HG03280 (cell line): Measurements from ENCODE around the gene GSDME.
A peak's percentile ranks its signal among the peaks of the same experiment; 100 is the strongest.

ENCODE experiments used
- ATAC-seq: cut with Tn5 transposase; IDR thresholded peaks from one replicate; pipeline ENCODE4 v1.9.1; 2021; ENCODE audit warnings: mild to moderate bottlenecking, moderate library complexity; ENCODE audit not compliant: unreplicated experiment

Gene GSDME

DNA sequence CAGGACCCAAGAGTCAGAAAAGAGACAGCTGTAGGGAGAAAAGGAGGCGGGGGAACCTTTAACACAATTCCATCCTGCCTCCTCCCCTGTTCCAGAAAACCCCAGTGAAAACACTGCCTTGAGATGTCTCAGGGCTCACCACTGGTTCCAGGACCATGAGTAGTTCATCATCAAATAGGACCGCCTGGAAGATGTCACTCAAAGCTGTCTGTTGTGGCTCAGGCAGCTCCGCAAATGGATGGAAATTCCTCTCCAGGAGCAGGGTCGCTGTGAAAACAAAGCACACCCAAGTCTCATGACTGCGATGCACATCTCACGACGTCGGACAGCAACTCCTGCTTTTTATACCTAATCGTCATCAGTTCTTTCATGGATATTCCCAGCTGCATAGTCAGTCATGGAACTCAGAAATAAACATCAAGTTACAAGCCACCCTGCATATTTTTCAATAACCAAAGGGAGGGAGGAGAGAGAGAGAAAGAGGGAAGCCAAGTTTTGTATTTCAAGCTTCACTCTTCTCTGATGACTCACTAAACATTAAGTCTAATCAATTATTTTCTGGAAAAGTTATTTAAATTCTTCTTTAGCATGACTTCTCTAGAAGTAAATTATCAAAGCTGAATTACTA, 49.2 kb downstream of the GSDME start:
- ATAC-seq = no peak

DNA sequence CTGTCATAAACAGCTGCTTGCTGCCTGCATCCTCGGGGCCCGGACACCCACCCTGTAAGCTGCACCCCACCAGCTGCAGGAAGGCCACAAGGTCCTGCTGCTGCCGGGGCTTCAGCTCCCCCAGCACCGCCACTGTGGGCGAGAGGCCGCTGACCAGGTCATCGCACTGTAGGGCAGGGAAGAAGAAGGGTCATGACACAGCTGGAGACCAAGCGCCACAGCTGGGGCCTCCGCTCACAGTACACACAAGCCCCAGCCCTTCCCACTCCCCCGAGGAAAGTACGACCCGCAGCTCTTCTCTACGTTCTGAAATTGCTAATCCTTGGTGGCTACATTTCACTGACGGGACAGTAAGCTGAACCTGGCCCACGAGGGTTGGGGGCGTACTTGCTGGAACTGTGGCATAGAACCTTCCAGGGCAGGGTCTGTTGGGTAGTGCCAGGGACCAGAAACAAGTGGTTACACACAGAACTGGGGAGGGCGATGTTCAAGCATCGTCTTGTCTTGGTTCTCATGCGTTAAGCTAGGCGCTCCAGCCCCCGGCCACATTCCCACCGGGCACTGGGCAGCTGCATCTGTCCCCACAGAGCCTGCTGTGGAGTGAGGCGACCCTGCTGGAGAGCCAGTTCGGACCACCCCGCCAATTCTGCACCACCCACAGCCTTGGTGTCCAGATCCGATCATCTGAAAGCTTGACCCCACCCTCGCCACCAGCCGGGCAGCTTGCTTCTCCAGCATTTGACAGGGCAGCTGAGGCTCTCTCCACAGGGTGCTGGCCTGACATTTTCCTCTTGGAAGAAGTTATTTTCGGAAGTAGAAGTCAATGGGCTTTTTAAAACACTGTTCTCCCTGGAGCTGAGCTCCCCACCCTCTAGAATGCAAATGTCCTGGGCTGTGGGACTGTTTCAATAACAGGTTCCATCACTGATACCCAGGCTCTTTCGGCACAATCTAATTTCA, 50.8 kb downstream of the GSDME start:
- ATAC-seq = no peak

GRCh38 chr7:24705461-24705954, 51.8 kb downstream of the GSDME start:
- ATAC-seq = no peak

DNA sequence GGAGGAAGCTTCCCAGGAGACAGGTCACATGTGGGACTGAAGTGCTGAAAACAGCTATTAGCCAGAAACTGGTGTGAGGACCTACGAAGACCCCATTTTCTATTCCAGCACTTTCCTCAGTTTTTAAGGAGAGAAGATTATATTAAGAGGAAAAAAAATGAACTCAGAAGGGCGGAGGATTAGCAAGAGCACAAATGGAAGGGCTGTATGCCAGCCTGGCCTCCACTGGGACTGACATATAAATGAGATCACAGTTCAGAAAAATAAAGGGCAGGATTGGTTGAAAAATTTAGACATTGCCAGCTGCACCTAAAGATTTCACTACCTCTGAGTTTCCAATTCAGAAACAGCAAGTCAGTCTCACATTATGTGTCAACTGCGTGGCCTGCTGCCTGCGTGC, 53.0 kb downstream of the GSDME start:
- no peak for ATAC-seq

- ATAC-seq = no peak
Measured at GRCh38 chr7:24703296-24703695, 54.0 kb downstream of the GSDME start.

GRCh38 chr7:24702755-24703154, 54.5 kb downstream of the GSDME start:
- ATAC-seq = no peak

DNA sequence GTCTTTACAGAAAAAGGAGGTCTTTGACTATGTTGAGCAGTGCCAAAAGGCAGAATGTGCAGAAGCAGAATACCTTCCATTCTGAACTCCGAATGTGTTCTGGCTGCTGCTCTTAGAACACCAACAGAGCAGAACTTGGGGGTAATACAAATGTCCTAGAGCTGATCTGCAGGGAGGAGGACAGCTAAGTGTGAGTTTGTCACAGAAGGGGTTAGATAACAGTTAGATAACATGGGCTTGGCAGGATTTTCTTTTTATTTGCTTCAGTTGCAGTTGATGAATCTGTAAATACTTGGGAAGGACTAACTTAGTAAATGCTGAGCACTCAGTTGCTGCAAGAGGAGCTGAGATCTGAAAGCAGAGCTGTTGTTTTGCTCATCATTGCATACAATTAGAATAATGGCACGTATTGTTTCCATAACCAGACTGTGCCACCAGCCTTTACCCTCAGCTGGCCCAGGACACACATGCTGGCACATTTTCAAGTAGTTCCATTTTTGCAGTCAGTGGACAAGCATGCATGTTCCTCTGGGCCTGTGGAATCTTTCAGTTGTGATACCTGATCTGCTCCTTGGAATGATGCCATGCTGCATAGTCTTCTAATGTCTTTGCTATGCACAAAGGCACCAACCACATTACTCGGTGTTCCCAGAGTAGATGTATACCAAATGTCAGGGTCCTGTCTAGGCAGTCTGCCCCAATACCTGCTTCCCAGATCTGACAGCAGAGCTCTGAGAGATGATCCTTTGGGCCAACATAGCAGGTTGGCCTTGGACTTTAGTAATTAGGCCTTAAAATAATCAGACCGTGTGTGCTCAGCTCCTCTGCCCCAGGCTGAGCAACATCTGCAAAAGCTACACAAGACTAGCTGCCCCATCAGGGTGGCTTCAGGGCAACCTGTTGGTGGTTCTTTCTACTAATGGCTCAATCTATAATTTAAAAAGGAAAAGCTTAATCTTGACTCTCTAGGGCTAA, 55.7 kb downstream of the GSDME start:
- ATAC-seq = no peak

DNA sequence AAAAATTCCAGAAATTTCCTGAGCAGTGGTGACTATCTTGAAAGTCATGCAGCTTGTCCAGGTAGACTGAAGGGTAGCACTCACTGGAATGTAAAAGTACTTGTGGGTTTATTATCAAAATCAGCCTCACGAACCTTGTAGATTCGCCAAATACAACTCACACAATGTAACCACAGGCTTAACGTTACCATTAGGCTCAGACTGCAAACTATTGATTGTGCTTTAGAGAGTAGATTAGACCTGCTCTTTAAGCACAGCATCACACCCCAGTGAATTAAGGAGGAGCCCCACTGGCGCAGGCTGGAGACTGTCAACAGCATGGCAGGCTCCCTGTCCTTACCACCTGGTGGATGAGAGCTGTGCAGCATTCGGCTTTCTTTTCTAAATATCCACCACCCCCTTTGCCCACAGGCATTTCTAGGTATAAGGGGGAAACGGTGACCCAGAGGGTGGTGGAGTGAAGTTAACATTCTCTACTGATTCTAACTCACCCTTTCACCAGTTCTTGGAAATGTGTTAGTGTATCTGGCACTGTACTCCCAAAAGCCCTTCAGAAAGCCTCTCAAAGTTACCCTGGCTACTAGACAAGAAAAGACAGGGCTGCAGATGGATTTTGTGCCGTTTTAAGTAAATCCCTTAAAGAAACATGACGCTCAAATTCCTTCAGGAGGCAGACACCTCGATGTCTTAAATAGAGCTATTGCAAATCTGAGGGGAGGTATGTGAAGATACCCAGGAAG, 56.6 kb downstream of the GSDME start:
- no peak for ATAC-seq

DNA sequence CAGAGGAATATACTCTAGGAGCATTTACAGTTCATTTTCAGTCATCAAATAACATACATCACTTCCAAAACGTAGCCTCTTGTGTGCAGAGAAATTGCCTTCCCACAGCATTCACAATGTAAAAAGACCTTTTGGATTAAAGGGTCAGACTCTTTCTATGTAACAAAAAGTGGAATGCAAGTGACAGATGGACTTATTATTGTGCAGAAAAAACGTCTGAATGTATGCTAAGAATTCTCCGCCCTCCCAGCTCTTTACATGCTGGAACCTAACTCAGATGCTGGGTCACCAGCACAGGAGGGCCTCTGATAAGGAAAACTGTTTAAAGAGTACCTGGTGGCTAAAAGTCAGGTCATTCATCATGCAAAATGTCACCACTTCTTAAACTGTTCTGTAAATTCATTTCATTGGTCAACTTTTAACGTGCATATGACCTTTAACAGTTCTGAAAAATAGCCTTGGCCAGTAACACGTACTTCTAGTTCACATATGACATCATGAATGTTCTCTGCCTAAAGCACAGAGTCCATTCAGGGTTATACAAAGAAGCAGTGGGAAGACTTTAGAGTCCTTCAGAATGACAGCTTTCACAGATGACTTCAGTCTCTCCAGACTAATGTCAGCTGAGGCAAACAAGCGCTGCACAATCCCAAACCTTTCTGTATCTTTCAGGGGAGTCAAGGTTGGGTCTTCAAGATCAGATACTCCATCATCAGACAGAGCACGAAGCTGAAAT, 58.6 kb downstream of the GSDME start:
- no peak for ATAC-seq

DNA sequence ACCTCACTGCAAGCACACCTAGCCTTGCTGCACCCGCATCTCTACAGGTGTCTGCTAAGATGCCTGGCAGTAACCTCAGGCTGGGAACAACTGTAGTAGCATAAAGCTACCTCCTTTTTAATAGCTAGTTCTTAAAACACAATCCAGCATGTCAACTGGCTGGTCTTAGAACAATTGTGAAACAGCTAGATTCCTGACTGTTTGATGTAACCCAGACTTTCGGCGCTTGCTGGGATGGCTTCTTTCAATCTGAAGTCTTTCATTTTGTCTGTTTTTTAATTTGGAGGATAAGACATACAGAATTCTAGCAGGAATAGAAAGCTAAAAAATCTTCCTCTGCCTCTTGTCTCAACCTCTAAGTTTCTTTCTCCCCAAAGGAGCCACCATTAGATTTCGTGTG, 59.8 kb downstream of the GSDME start:
- no peak for ATAC-seq

- ATAC-seq = no peak
Measured at GRCh38 chr7:24692592-24692991, 64.7 kb downstream of the GSDME start.

DNA sequence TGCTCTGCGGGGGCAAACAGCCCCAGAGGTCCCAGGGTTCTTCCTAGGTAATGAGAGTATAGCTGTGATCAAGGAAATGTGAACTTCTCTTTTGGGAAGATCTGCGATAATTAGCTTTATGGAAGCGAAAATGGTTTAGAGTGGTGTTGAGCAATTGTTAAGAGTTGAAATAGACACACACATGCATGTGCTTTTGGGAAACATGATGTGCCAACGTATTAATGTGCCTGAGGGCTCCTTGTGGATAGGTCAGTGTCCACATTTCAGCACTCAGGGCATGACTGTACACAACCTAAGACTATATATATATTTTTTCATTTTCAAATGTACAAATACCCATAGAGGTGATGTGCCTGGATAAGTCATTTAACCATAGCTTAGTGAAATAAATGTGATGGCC, 67.0 kb downstream of the GSDME start:
- ATAC-seq = no peak

GRCh38 chr7:24685708-24686107, 71.6 kb downstream of the GSDME start:
- ATAC-seq = no peak

DNA sequence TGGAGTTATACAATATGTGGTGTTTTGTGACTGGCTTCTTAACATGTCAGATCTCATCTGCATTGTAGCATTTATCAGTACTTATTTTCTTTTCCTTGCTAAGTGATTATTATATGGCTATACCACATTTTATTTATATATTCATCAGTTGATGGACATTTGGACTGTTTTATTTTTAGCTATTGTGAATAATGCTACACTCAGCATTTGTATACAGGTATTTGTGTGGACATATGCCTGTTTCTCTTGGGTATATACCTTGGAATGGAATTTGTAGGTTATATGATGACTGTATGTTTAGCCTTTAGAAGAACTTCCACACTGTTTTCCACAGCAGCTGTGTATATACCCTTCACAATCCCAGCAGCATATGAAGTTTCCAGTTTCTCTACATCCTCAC, 86.5 kb downstream of the GSDME start:
- no peak for ATAC-seq

DNA sequence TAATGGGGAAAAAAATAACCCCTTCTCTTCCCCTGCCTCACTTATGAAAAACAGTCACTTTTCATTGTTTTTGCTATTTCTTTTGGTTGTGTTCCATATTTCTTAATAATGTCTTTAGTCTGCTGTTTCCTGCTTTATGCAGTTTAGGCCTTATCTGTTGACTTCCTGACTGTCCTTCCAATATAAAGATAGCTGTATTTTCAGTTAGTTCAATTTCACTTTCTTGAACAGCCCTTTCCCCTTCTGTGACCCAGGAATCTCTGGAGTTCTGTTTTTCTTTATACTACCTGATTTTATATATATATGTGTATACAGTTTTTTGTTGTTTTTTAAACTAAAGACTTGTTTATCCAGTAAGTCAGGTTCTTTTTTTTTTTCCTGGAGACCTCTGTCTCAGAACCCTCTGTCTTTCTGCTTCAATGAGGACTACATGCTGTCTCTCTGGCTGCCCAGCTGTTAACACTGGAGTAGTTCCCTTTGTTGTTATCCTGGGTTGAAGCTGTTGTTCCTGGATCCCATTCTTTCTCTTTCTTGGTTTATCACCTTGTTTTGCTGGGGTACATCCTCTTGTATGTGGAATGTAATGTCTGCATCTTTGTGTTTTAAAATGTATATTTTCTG, 87.2 kb downstream of the GSDME start:
- ATAC-seq = no peak

DNA sequence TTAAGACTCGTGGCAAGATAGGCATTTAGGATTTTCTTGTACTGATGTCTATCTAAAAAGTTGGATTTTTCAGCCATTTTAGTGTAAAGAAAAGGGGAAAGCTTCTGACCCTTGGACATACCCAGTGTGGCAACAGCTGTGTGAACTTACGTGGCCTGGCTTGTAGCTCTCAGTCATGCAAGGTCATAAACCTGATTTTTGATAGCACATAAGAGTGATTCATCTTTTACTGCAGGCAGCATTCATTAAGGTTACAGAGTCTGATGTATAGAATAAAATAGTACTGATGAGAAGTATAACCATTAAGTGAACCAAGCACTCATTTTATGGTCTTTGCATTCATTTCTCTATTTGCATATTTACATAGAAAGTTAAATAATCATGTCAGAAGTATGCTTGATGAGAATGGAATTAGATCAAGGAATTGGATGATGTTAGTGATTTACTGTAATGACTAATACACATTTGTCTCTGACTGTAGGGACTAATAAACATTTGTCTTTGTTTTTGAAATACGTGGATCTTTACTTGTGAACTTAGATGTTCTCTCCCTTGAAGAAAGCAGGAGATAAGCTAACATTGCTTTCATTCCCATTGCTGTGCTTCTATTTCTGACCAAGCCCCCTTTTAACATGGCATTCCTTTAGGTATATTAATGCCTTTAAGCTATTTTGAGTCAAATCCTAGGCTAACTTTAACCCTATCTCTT, 88.2 kb downstream of the GSDME start:
- ATAC-seq = no peak

- peak; percentile 63 for ATAC-seq
Measured at GRCh38 chr7:24665564-24666294, 91.5 kb downstream of the GSDME start.

DNA sequence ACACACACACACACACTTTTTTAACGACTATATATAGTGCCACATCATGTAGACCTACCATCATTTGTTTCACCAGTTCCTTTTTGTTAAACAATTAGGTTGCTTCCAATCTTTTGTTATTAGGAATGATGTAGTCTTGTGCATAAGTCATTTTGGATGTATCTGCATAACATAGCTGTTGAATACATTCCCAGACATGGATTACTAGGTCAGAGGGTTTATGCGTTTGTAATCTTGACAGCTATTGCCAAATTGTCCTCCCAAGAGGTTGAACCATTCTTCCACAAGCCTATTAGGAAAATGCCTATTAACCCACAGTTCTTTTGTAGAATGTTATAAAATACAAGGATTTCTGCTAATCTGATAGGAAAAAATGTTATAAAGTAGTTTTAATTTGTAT, 96.7 kb downstream of the GSDME start:
- no peak for ATAC-seq
